ENCODE data around the gene PRC1. TPM values are rescaled to one million over a fixed set of nuclear protein-coding genes. Genes with fewer than 3 reads are reported as not detected.
"Not testable (repeated sequence)": the region's sequence is repeated elsewhere in the genome, so short reads cannot be mapped to it uniquely, and the experiment has no call there.

Gene PRC1
- total and polyA plus RNA-seq, 10 donors: 6.0 to 40.0 (median 11.7) TPM

- Histone ChIP-seq H3K27ac (no peak overlapping the region), H3K36me3 (peaks cover 0 to 61% (median 32%) of the 10 kb centered on the region in 6 donors), H3K9me3 (no peaks in the 10 kb centered on the region), H3K4me3 (no peak overlapping the region), H3K27me3 (replicated peaks in 1 of 7) (no peaks in the 10 kb centered on the region), H3K4me1 (peaks cover 22 to 51% (median 33%) of the 10 kb centered on the region in 6 donors)
- no peak for DNase-seq
- 60 to 80% (median 65%) methylated on average over 3 of the region's 3 CpGs for WGBS, 5 donors
- intact Hi-C loops (cut with DNase I; ENCODE audit: low total_unique reads): no loop called here
- TF ChIP-seq CTCF (IDR thresholded peaks at IDR 0.05 in 8 of 11, conservative IDR thresholded peaks at IDR 0.05 in 3 of 11) (no peak), POLR2AphosphoS5 (IDR thresholded peaks at IDR 0.05) (no peak), POLR2A (IDR thresholded peaks at IDR 0.05) (no peak)
Measured at GRCh38 chr15:91018158-91018557, 23.8 kb upstream of the PRC1 start.

- TF ChIP-seq CTCF (IDR thresholded peaks at IDR 0.05 in 8 of 11, conservative IDR thresholded peaks at IDR 0.05 in 3 of 11) (no peak), POLR2A (IDR thresholded peaks at IDR 0.05) (no peak), POLR2AphosphoS5 (IDR thresholded peaks at IDR 0.05) (no peak)
- peaks cover 0 to 66% (median 36%) of the 10 kb centered on the region in 6 donors for H3K36me3 ChIP-seq
- no peak overlapping the region for H3K4me3 ChIP-seq
- H3K9me3 ChIP-seq: no peaks in the 10 kb centered on the region
- 73 to 89% (median 78%) methylated on average over 5 of the region's 5 CpGs for WGBS, 5 donors
- peaks cover 17 to 47% (median 29%) of the 10 kb centered on the region in 6 donors for H3K4me1 ChIP-seq
- no peak for DNase-seq
- H3K27ac ChIP-seq: no peak overlapping the region
- H3K27me3 ChIP-seq (replicated peaks in 1 of 7): no peaks in the 10 kb centered on the region
- intact Hi-C loops (cut with DNase I; ENCODE audit: low total_unique reads): no loop called here
Measured at GRCh38 chr15:91017716-91018115, 23.4 kb upstream of the PRC1 start.

GRCh38 chr15:91013701-91014100 lies 19.4 kb upstream of the PRC1 start:
- 85 to 99% (median 98%) methylated on average over 10 of the region's 10 CpGs for WGBS, 5 donors
- H3K9me3 ChIP-seq; H3K4me3 ChIP-seq; H3K27ac ChIP-seq; DNase-seq; intact Hi-C loops (cut with DNase I; ENCODE audit: low total_unique reads); H3K27me3 ChIP-seq (replicated peaks in 1 of 7): not testable (repeated sequence)
- Histone ChIP-seq H3K4me1 (peaks cover 0 to 13% (median 3%) of the 10 kb centered on the region in 6 donors), H3K36me3 (peaks cover 0 to 96% (median 77%) of the 10 kb centered on the region in 6 donors)

GRCh38 chr15:91007266-91007665 lies 12.9 kb upstream of the PRC1 start:
- Histone ChIP-seq H3K4me3 (no peak overlapping the region), H3K9me3 (no peaks in the 10 kb centered on the region), H3K4me1 (no peaks in the 10 kb centered on the region), H3K27ac (no peak overlapping the region), H3K36me3 (peaks cover 0 to 100% (median 96%) of the 10 kb centered on the region in 6 donors), H3K27me3 (replicated peaks in 1 of 7) (no peaks in the 10 kb centered on the region)
- intact Hi-C loops (cut with DNase I; ENCODE audit: low total_unique reads): no loop called here
- 86 to 97% (median 91%) methylated on average over 3 of the region's 3 CpGs for WGBS, 5 donors
- DNase-seq: no peak
- TF ChIP-seq CTCF (IDR thresholded peaks at IDR 0.05 in 8 of 11, conservative IDR thresholded peaks at IDR 0.05 in 3 of 11) (no peak), POLR2A (IDR thresholded peaks at IDR 0.05) (no peak), POLR2AphosphoS5 (IDR thresholded peaks at IDR 0.05) (no peak)

- 86 to 100% (median 96%) methylated on average over 3 of the region's 3 CpGs for WGBS, 5 donors
Measured at GRCh38 chr15:91001209-91001608, 6.9 kb upstream of the PRC1 start.

More at GRCh38 chr15:91001209-91001608, 6.9 kb upstream of the PRC1 start:
- Histone ChIP-seq H3K4me3 (no peak overlapping the region), H3K36me3 (peaks cover 0 to 97% (median 82%) of the 10 kb centered on the region in 6 donors), H3K27me3 (replicated peaks in 1 of 7) (no peaks in the 10 kb centered on the region), H3K4me1 (no peaks in the 10 kb centered on the region), H3K27ac (no peak overlapping the region), H3K9me3 (no peaks in the 10 kb centered on the region)
- TF ChIP-seq POLR2A (IDR thresholded peaks at IDR 0.05): no peak
- no peak for TF ChIP-seq CTCF (IDR thresholded peaks at IDR 0.05 in 8 of 11, conservative IDR thresholded peaks at IDR 0.05 in 3 of 11)
- TF ChIP-seq POLR2AphosphoS5 (IDR thresholded peaks at IDR 0.05): no peak
- intact Hi-C loops (cut with DNase I; ENCODE audit: low total_unique reads): no loop called here
- no peak for DNase-seq
